SK-N-SH treated with all-trans-retinoic acid at 6 μM for 48 hours (cell line): ENCODE data around the gene XPO5.
"Not testable (repeated sequence)": the region's sequence is repeated elsewhere in the genome, so short reads cannot be mapped to it uniquely, and the experiment has no call there.

Experiments
- ATAC-seq: fragments of 200-7000 bp; cut with Tn5 transposase; 3 replicates; pipeline ENCODE4 v1.9.1; 2020; ENCODE audit warnings: mild to moderate bottlenecking, moderate library complexity
- ARNTL ChIP-seq: fragments of 450-650 bp; formaldehyde crosslinking; IDR thresholded peaks from 2 replicates; pipeline ENCODE4 v1.5.0; 2020; ENCODE audit warnings: low read depth, mild to moderate bottlenecking, moderate library complexity, borderline replicate concordance
- BACH2 ChIP-seq: fragments of 250-450 bp; sonication (Bioruptor Pico); IDR thresholded peaks from 2 replicates; pipeline ENCODE4 v1.9.0; 2021; ENCODE audit warnings: mild to moderate bottlenecking, borderline replicate concordance
- CREB5 ChIP-seq: fragments of 250-450 bp; sonication (Bioruptor Pico); IDR thresholded peaks from 2 replicates; pipeline ENCODE4 v1.5.1; 2020; ENCODE audit warnings: low read depth, mild to moderate bottlenecking, moderate library complexity
- CSDC2 ChIP-seq: fragments of 250-450 bp; sonication (Bioruptor Pico); IDR thresholded peaks from 2 replicates; pipeline ENCODE4 v1.5.0; 2020; ENCODE audit warnings: mild to moderate bottlenecking, moderate library complexity
- ESRRG ChIP-seq: fragments of 250-450 bp; sonication (Bioruptor Pico); IDR thresholded peaks from 2 replicates; pipeline ENCODE4 v1.6.1; 2021; ENCODE audit warnings: mild to moderate bottlenecking
- GLIS3 ChIP-seq: fragments of 250-450 bp; sonication (Bioruptor Pico); IDR thresholded peaks from 2 replicates; pipeline ENCODE4 v1.5.0; 2020; ENCODE audit warnings: mild to moderate bottlenecking, moderate library complexity
- ISL1 ChIP-seq: fragments of 250-450 bp; sonication (Bioruptor Pico); IDR thresholded peaks from 2 replicates; pipeline ENCODE4 v2.1.2; 2022; ENCODE audit warnings: mild to moderate bottlenecking, moderate library complexity
- OSR1 ChIP-seq: fragments of 250-450 bp; sonication (Bioruptor Pico); IDR thresholded peaks from 2 replicates; pipeline ENCODE4 v1.8.0; 2022; ENCODE audit warnings: moderate library complexity, mild to moderate bottlenecking, inconsistent platforms
- PPARA ChIP-seq: fragments of 250-450 bp; sonication (Bioruptor Pico); IDR thresholded peaks from 2 replicates; pipeline ENCODE4 v1.5.0; 2020; ENCODE audit warnings: mild to moderate bottlenecking, borderline replicate concordance
- RARB ChIP-seq: fragments of 250-450 bp; sonication (Bioruptor Pico); IDR thresholded peaks from 2 replicates; pipeline ENCODE4 v1.8.0; 2021; ENCODE audit warnings: mild to moderate bottlenecking, moderate library complexity
- SNAI2 ChIP-seq: fragments of 250-450 bp; sonication (Bioruptor Pico); IDR thresholded peaks from 2 replicates; pipeline ENCODE4 v1.5.0; 2020; ENCODE audit warnings: mild to moderate bottlenecking, moderate library complexity
- TOX ChIP-seq: fragments of 250-450 bp; sonication (Bioruptor Pico); IDR thresholded peaks from 2 replicates; pipeline ENCODE4 v1.8.0; 2021; ENCODE audit warnings: mild to moderate bottlenecking, moderate library complexity, borderline replicate concordance
- TSHZ2 ChIP-seq: fragments of 250-450 bp; sonication (Bioruptor Pico); IDR thresholded peaks from 2 replicates; pipeline ENCODE4 v1.5.0; 2020; ENCODE audit warnings: mild to moderate bottlenecking, moderate library complexity
- ZC3H10 ChIP-seq: fragments of 250-450 bp; sonication (Bioruptor Pico); IDR thresholded peaks from 2 replicates; pipeline ENCODE4 v1.5.1; 2021; ENCODE audit warnings: mild to moderate bottlenecking, moderate library complexity
- ZFP3 ChIP-seq: fragments of 250-450 bp; sonication (Bioruptor Pico); IDR thresholded peaks from 2 replicates; pipeline ENCODE4 v1.5.0; 2020; ENCODE audit warnings: mild to moderate bottlenecking, moderate library complexity
- ZFP30 ChIP-seq: fragments of 450-650 bp; formaldehyde crosslinking; IDR thresholded peaks from 2 replicates; pipeline ENCODE4 v1.5.0; 2022; ENCODE audit warnings: mild to moderate bottlenecking, moderate library complexity
- ZNF565 ChIP-seq: fragments of 450-650 bp; formaldehyde crosslinking; conservative IDR thresholded peaks from 2 replicates; pipeline ENCODE4 v1.5.0; 2020; ENCODE audit warnings: low read depth, mild to moderate bottlenecking, moderate library complexity
- ZNF70 ChIP-seq: fragments of 450-650 bp; formaldehyde crosslinking; IDR thresholded peaks from 2 replicates; pipeline ENCODE4 v1.5.0; 2020; ENCODE audit warnings: mild to moderate bottlenecking, moderate library complexity
- ZNF8 ChIP-seq: fragments of 450-650 bp; formaldehyde crosslinking; IDR thresholded peaks from 2 replicates; pipeline ENCODE4 v1.5.0; 2020; ENCODE audit warnings: mild to moderate bottlenecking, moderate library complexity
- TF ChIP-seq, protein P1 (sequence below): fragments of 250-450 bp; sonication (Bioruptor Pico); IDR thresholded peaks from 2 replicates; pipeline ENCODE4 v1.8.0; 2021; ENCODE audit warnings: low read depth, mild to moderate bottlenecking, moderate library complexity, borderline replicate concordance

Gene XPO5

DNA sequence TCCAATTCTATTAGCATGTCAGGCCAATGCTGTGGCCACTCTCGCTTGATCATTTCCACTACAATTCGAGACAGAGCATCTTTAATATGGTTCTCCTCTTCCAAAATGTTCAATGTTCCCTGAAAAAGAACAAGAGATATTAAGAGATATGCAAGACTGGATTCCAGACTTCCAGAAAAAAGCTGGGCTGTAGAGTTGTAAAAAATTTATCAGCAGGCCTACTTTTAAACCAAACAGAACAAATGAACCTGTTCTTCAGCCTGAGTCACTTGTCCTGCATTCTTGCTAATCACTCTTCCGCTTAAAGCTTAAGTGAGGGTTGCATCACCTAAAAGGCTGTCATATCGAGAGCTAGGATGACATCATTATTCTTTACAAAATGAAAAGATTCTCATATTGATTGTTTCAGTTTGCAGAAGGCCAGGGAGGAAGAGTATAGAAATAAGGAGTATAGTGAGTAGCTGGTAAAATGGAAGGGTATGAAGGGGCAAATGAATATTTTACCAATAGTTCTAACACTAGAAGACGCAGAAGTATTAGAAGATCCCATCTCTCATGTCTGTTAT is 4.9 kb downstream of the XPO5 start:
- no peak for ATAC-seq
- TF ChIP-seq ZNF8 (CRISPR knock-in tag), result no peak
- no peak for TF ChIP-seq PPARA (CRISPR knock-in tag)
- no peak for TF ChIP-seq ZC3H10 (CRISPR knock-in tag)

DNA sequence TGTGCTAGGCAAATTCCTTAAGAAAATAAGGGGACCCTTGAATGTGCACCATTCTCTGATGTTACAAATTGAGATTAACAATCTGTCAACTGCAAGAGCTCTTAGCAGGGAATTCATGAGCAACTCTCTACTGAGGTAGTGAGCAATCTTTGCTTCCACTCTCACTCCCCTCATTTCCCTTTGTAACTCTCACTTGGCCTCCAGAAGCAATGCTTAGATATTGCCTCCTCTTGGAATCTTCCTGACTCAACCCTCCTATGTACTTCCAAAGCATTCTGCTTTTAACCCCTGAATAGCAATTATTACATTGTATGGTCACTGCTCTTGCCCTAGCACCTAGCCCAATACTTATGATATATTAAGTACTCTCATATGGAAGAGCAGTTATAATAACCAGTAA is 16.5 kb downstream of the XPO5 start:
- TF ChIP-seq GLIS3 (CRISPR knock-in tag) (no peak), ARNTL (CRISPR knock-in tag) (no peak), OSR1 (CRISPR knock-in tag) (no peak), CREB5 (CRISPR knock-in tag) (no peak), ZFP30 (CRISPR knock-in tag) (no peak), ISL1 (no peak), ZNF70 (no peak), ZNF565 (CRISPR knock-in tag) (no peak), RARB (CRISPR knock-in tag) (no peak), ZC3H10 (CRISPR knock-in tag) (no peak), ZFP3 (CRISPR knock-in tag) (no peak), CSDC2 (CRISPR knock-in tag) (no peak)
- ATAC-seq, result no peak

DNA sequence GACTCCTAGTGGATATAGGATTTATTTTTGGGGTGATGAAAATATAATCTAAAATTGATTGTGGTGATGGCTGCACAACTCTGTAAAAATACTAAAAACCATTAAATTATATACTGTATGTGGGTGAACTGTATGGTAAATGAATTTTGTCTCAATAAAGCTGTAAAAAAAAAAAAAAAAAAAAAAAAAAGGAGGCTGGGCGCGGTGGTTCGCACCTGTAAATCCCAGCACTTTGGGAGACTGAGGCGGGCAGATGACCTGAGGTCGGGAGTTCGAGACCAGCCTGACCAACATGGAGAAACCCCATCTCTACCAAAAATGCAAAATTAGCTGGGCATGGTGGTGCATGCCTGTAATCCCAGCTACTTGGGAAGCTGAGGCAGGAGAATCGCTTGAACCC is 18.2 kb downstream of the XPO5 start:
- not testable (repeated sequence) for ATAC-seq

DNA sequence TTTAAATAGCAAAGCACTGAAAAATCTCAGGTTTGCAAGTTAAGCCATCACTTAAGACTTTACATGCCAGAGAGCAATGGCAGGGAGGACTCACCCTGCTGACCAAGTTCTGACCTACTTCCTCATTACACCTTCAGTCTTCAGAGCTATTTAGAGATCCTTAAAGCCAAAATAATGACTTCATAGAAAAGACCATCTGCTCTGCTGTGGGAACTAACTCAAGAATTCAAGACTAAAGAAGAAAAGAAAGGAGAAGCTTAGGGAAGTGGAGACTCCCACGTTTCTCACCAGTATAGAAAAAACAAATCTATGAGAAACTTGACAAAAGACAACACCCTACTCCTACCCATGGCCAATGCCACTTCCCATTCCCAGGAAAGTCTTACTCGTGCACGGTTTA is 28.6 kb downstream of the XPO5 start:
- TF ChIP-seq TOX (no peak), RARB (CRISPR knock-in tag) (no peak), ZNF70 (no peak), ARNTL (CRISPR knock-in tag) (no peak), ZFP3 (CRISPR knock-in tag) (no peak)
- ATAC-seq, result no peak

- TF ChIP-seq ARNTL (CRISPR knock-in tag) (no peak), ZFP30 (CRISPR knock-in tag) (no peak), PPARA (CRISPR knock-in tag) (no peak), ZFP3 (CRISPR knock-in tag) (no peak), RARB (CRISPR knock-in tag) (no peak), BACH2 (CRISPR knock-in tag) (no peak), ZC3H10 (CRISPR knock-in tag) (no peak), SNAI2 (CRISPR knock-in tag) (no peak), ESRRG (no peak), OSR1 (CRISPR knock-in tag) (no peak), ZNF8 (CRISPR knock-in tag) (no peak), CREB5 (CRISPR knock-in tag) (no peak), TSHZ2 (CRISPR knock-in tag) (no peak), GLIS3 (CRISPR knock-in tag) (no peak), TOX (no peak)
- TF ChIP-seq, protein P1, sequence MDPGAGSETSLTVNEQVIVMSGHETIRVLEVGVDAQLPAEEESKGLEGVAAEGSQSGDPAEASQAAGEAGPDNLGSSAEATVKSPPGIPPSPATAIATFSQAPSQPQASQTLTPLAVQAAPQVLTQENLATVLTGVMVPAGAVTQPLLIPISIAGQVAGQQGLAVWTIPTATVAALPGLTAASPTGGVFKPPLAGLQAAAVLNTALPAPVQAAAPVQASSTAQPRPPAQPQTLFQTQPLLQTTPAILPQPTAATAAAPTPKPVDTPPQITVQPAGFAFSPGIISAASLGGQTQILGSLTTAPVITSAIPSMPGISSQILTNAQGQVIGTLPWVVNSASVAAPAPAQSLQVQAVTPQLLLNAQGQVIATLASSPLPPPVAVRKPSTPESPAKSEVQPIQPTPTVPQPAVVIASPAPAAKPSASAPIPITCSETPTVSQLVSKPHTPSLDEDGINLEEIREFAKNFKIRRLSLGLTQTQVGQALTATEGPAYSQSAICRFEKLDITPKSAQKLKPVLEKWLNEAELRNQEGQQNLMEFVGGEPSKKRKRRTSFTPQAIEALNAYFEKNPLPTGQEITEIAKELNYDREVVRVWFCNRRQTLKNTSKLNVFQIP (CRISPR knock-in tag), result no peak
- no peak for ATAC-seq
These were observed 31.4 kb downstream of the XPO5 start for GRCh38 chr6:43544461-43544860.
